CD14-positive monocyte (primary cell): ENCODE data around the gene ASCC1. TPM values are rescaled to one million over a fixed set of nuclear protein-coding genes. Genes with fewer than 3 reads are reported as not detected.

Experiments used
- DNase-seq, 3 donors: peaks; one replicate each; pipeline ENCODE4 v3.0.0-alpha.2; 2011 to 2022
- H2AFZ ChIP-seq: 2 replicates; pipeline ENCODE4 v1.6.0; 2012; ENCODE audit warnings: mild to moderate bottlenecking, low read depth, low read length, inconsistent platforms; ENCODE audit not compliant: insufficient read depth, poor library complexity, severe bottlenecking
- H3K27ac ChIP-seq, 2 donors: 1 replicate in 1 of 2; 2 replicates in 1 of 2; pipeline ENCODE4 v1.5.1; 2012 to 2013; ENCODE audit warnings: low read length in 2 of 2, control low read depth in 1 of 2, inconsistent platforms in 1 of 2, low read depth in 1 of 2, mild to moderate bottlenecking in 1 of 2
- H3K27me3 ChIP-seq, 2 donors: one replicate each; pipeline versions ENCODE4 v1.6.0 to v1.6.1; 2011 to 2013; ENCODE audit warnings: low read length in 2 of 2; ENCODE audit not compliant: control insufficient read depth in 2 of 2, insufficient read depth in 2 of 2
- H3K36me3 ChIP-seq, 2 donors: replicated peaks in 1 of 2; 1 replicate in 1 of 2; 2 replicates in 1 of 2; pipeline versions ENCODE4 v1.5.1 to v1.6.1; 2012 to 2013; ENCODE audit warnings: low read length in 2 of 2, control low read depth in 1 of 2, inconsistent platforms in 1 of 2, mild to moderate bottlenecking in 1 of 2; ENCODE audit not compliant: insufficient read depth in 2 of 2, control insufficient read depth in 1 of 2
- H3K4me1 ChIP-seq, 2 donors: 1 replicate in 1 of 2; 2 replicates in 1 of 2; pipeline versions ENCODE4 v1.5.1 to v1.6.1; 2012 to 2013; ENCODE audit warnings: low read length in 2 of 2, control low read depth in 1 of 2, inconsistent platforms in 1 of 2, mild to moderate bottlenecking in 1 of 2, moderate library complexity in 1 of 2; ENCODE audit not compliant: insufficient read depth in 2 of 2, control insufficient read depth in 1 of 2
- H3K4me2 ChIP-seq: replicated peaks from 2 replicates; pipeline ENCODE3; 2012; ENCODE audit warnings: low read length, moderate library complexity, mild to moderate bottlenecking; ENCODE audit not compliant: poor library complexity, severe bottlenecking; ENCODE audit errors: extremely low read depth
- H3K4me3 ChIP-seq, 3 experiments: fragments of 200-600 bp in 1 of 3; sonication (generic) in 1 of 3; replicated peaks in 1 of 3; 1 replicate in 2 of 3; 2 replicates in 1 of 3; pipeline ENCODE4 v1.5.1; 2011 to 2013; ENCODE audit warnings: low read length in 3 of 3, mild to moderate bottlenecking in 3 of 3, control low read depth in 2 of 3, low read depth in 2 of 3, inconsistent platforms in 1 of 3, moderate library complexity in 1 of 3
- H3K79me2 ChIP-seq: 2 replicates; pipeline ENCODE4 v1.6.0; 2012; ENCODE audit warnings: mild to moderate bottlenecking, control low read depth, inconsistent platforms, low read length, moderate library complexity; ENCODE audit not compliant: insufficient read depth
- H3K9ac ChIP-seq: 2 replicates; pipeline ENCODE4 v1.6.0; 2017; ENCODE audit warnings: low read length, mild to moderate bottlenecking; ENCODE audit not compliant: insufficient read depth, poor library complexity, severe bottlenecking
- H3K9me3 ChIP-seq, 2 donors: replicated peaks in 1 of 2; 1 replicate in 1 of 2; 2 replicates in 1 of 2; pipeline versions ENCODE4 v1.5.1 to v1.6.1; 2012 to 2013; ENCODE audit warnings: low read length in 2 of 2, control low read depth in 1 of 2; ENCODE audit not compliant: control insufficient read depth in 1 of 2, insufficient read depth in 1 of 2
- H4K20me1 ChIP-seq: 2 replicates; pipeline ENCODE4 v1.6.0; 2012; ENCODE audit warnings: mild to moderate bottlenecking, low read length, control low read depth, moderate library complexity; ENCODE audit not compliant: insufficient read depth
- H3K27ac Mint-ChIP-seq, 7 donors: one replicate each; pipeline ENCODE4 v1.8.0; 2020; ENCODE audit warnings: mild to moderate bottlenecking in 7 of 7, mixed read lengths in 7 of 7, moderate library complexity in 6 of 7, inconsistent platforms in 2 of 7
- H3K27me3 Mint-ChIP-seq, 3 donors: one replicate each; pipeline ENCODE4 v1.8.0; 2021 to 2022; ENCODE audit warnings: low read depth in 3 of 3, mild to moderate bottlenecking in 3 of 3, mixed read lengths in 3 of 3, moderate library complexity in 3 of 3, inconsistent platforms in 1 of 3
- H3K36me3 Mint-ChIP-seq, 2 donors: one replicate each; pipeline ENCODE4 v1.8.0; 2020; ENCODE audit warnings: mixed read lengths in 2 of 2, inconsistent platforms in 1 of 2, mild to moderate bottlenecking in 1 of 2
- H3K4me1 Mint-ChIP-seq: one replicate; pipeline ENCODE4 v1.8.0; 2020; ENCODE audit warnings: mild to moderate bottlenecking, mixed read lengths
- H3K4me3 Mint-ChIP-seq, 2 donors: one replicate each; pipeline ENCODE4 v1.8.0; 2020; ENCODE audit warnings: mild to moderate bottlenecking in 2 of 2, mixed read lengths in 2 of 2, moderate library complexity in 1 of 2
- H3K9me3 Mint-ChIP-seq, 7 donors: one replicate each; pipeline ENCODE4 v1.8.0; 2020 to 2022; ENCODE audit warnings: mixed read lengths in 7 of 7, mild to moderate bottlenecking in 6 of 7, moderate library complexity in 6 of 7, inconsistent platforms in 2 of 7
- WGBS: methylation state at CpG from one replicate; pipeline ENCODE4 v1.1.5; 2013; ENCODE audit warnings: missing lambda C conversion rate; ENCODE audit not compliant: insufficient coverage; 5-methylcytosine and 5-hydroxymethylcytosine counted together
- intact Hi-C, 2 donors: fragments of 100-400 bp; cut with micrococcal nuclease; formaldehyde crosslinking; loops; one replicate each; pipeline versions ENCODE4 v1.15.0 to v1.15.1; 2023
- polyA plus RNA-seq, 3 donors: library from polyadenylated mRNA; depleted of rRNA in 1 of 3; unstranded in 2 of 3; stranded (reverse) in 1 of 3; fragments of 300-500 nt in 2 of 3; fragments of >200 nt in 1 of 3; fragmentation: Illumina TruSeq in 2 of 3; gene quantifications; 1 replicate in 2 of 3; 2 replicates in 1 of 3; pipeline ENCODE4 v1.2.3, GENCODE V29; 2012 to 2021
- TF ChIP-seq, protein P1 (sequence below): fragments of 200-600 bp; IDR thresholded peaks from one replicate; pipeline ENCODE4 v1.8.0; 2022; ENCODE audit warnings: antibody characterized with exemption, mild to moderate bottlenecking

Gene ASCC1
- polyA plus RNA-seq, 3 donors: 8.2 to 20.9 (median 17.9) TPM

DNA sequence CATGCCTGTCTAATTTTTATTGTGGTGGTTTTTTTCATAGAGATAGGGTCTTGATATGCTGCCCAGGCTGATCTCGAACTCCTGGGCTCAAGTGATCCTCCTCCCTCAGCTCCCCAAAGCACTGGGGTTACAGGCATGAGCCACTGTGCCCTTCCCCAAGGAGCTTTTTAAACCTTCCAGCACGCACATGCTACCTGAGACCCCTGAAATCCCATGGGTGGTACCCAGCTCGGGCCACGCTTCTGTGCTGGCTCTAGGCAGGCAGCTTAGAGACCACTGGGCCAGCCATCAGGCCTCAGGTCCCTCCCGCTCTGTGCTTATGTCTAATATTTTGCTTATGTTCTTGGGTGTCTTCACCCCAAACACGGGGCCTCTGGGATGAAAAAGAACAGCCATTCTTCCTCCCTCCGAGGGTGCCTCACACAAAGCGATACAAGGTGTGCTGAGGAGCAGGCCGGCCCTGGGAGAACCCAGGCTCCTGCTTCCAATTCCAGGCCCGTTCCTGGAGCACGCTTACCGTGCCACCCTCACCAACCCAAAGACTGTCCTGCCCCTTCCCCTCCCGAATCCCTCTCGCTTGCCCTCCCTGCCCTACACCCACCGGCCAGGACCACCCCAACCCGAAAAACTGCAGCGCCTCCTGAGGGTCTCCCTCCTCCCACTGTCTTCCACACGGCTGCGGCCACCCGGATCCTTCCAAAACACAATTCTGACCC is 138.6 kb downstream of the ASCC1 start:
- H3K79me2 ChIP-seq: no peaks in the 10 kb centered on the region
- 90% methylated on average over 15 of the region's 20 CpGs for WGBS
- no peak overlapping the region for H3K9ac ChIP-seq
- Mint-ChIP-seq H3K36me3 (no peaks in the 10 kb centered on the region), H3K9me3 (peaks cover 0 to 2% (median 0%) of the 10 kb centered on the region in 7 donors), H3K27me3 (peaks cover 4 to 10% (median 5%) of the 10 kb centered on the region in 3 donors), H3K4me1 (peaks cover 6% of the 10 kb centered on the region), H3K4me3 (no peak overlapping the region), H3K27ac (peak overlapping the region in 1 of 7 donors; percentile 24)
- TF ChIP-seq, protein P1, sequence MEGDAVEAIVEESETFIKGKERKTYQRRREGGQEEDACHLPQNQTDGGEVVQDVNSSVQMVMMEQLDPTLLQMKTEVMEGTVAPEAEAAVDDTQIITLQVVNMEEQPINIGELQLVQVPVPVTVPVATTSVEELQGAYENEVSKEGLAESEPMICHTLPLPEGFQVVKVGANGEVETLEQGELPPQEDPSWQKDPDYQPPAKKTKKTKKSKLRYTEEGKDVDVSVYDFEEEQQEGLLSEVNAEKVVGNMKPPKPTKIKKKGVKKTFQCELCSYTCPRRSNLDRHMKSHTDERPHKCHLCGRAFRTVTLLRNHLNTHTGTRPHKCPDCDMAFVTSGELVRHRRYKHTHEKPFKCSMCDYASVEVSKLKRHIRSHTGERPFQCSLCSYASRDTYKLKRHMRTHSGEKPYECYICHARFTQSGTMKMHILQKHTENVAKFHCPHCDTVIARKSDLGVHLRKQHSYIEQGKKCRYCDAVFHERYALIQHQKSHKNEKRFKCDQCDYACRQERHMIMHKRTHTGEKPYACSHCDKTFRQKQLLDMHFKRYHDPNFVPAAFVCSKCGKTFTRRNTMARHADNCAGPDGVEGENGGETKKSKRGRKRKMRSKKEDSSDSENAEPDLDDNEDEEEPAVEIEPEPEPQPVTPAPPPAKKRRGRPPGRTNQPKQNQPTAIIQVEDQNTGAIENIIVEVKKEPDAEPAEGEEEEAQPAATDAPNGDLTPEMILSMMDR: no peak
- H4K20me1 ChIP-seq: no peaks in the 10 kb centered on the region
- H3K27ac ChIP-seq: no peak overlapping the region
- intact Hi-C loops: no loop called here
- H3K4me3 ChIP-seq: no peak overlapping the region
- no peak for DNase-seq
- no peaks in the 10 kb centered on the region for H3K27me3 ChIP-seq
- no peak overlapping the region for H2AFZ ChIP-seq
- H3K4me1 ChIP-seq: no peaks in the 10 kb centered on the region
- H3K4me2 ChIP-seq: no peak overlapping the region
- no peaks in the 10 kb centered on the region for H3K9me3 ChIP-seq
- no peaks in the 10 kb centered on the region for H3K36me3 ChIP-seq

DNA sequence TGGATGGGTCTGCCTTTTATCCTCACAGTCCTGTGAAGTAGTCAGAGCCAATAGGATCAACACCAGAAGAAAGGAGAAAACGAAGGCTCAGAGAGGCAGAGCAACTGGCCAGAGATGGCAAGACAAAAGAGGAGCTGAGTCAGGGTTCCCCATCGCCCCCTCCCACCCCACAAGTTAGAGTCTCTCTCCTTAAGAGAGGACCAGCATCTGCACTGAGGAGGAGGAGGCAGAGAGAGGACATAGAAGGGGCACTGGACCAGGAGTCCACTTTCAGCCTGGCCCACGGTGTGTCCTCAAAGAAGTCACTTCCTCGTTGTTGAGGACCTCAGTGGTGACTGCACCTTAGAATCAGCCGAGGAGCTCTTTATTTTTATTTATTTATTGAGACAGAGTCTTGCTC is 139.3 kb downstream of the ASCC1 start:
- no peaks in the 10 kb centered on the region for H3K27me3 ChIP-seq
- Mint-ChIP-seq H3K4me1 (peaks cover 6% of the 10 kb centered on the region), H3K4me3 (no peak overlapping the region), H3K36me3 (no peaks in the 10 kb centered on the region), H3K27me3 (peaks cover 4 to 10% (median 5%) of the 10 kb centered on the region in 3 donors), H3K27ac (no peak overlapping the region), H3K9me3 (peaks cover 0 to 7% (median under 1%) of the 10 kb centered on the region in 7 donors)
- H3K27ac ChIP-seq: no peak overlapping the region
- 80% methylated on average over 1 of the region's 5 CpGs for WGBS
- H3K79me2 ChIP-seq: no peaks in the 10 kb centered on the region
- H3K4me3 ChIP-seq: no peak overlapping the region
- no peak for DNase-seq
- TF ChIP-seq, protein P1: no peak
- no peaks in the 10 kb centered on the region for H3K4me1 ChIP-seq
- H3K9me3 ChIP-seq: peaks cover 0 to under 1% of the 10 kb centered on the region in 2 donors
- intact Hi-C loops: no loop called here
- H2AFZ ChIP-seq: no peak overlapping the region
- no peak overlapping the region for H3K9ac ChIP-seq
- H4K20me1 ChIP-seq: no peaks in the 10 kb centered on the region
- H3K36me3 ChIP-seq: no peaks in the 10 kb centered on the region
- no peak overlapping the region for H3K4me2 ChIP-seq
